ENCODE results near the gene SH3BP4.

The SH3BP4 gene

DNA sequence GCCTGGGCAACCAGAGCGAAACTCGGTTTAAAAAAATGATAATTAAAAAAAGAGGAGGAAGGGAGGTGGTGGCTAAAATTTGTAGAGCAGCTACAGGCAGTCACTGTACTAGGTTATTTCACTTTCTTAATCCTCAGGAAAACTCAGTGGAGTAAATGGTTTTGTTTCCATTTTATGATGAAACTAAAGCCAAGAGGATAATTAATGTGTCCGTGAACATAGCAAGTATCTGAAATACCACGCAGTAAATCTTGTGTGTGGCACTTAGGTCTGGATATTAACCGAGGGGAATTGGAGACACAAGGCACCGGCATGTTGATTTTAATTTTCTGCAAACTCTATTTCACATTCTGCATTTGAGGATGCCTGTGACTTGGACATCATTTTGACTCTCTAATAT lies 14.5 kb downstream of the SH3BP4 start:
- TF ChIP-seq, protein P1, sequence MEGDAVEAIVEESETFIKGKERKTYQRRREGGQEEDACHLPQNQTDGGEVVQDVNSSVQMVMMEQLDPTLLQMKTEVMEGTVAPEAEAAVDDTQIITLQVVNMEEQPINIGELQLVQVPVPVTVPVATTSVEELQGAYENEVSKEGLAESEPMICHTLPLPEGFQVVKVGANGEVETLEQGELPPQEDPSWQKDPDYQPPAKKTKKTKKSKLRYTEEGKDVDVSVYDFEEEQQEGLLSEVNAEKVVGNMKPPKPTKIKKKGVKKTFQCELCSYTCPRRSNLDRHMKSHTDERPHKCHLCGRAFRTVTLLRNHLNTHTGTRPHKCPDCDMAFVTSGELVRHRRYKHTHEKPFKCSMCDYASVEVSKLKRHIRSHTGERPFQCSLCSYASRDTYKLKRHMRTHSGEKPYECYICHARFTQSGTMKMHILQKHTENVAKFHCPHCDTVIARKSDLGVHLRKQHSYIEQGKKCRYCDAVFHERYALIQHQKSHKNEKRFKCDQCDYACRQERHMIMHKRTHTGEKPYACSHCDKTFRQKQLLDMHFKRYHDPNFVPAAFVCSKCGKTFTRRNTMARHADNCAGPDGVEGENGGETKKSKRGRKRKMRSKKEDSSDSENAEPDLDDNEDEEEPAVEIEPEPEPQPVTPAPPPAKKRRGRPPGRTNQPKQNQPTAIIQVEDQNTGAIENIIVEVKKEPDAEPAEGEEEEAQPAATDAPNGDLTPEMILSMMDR (IDR thresholded peaks at IDR 0.05; ENCODE audit: low read depth, low read length, missing control alignments): no peak
- DNase-seq (ENCODE audit: low read depth): no peak
- no peak overlapping the region for H3K4me3 ChIP-seq (ENCODE audit: low read depth, low read length)

DNA sequence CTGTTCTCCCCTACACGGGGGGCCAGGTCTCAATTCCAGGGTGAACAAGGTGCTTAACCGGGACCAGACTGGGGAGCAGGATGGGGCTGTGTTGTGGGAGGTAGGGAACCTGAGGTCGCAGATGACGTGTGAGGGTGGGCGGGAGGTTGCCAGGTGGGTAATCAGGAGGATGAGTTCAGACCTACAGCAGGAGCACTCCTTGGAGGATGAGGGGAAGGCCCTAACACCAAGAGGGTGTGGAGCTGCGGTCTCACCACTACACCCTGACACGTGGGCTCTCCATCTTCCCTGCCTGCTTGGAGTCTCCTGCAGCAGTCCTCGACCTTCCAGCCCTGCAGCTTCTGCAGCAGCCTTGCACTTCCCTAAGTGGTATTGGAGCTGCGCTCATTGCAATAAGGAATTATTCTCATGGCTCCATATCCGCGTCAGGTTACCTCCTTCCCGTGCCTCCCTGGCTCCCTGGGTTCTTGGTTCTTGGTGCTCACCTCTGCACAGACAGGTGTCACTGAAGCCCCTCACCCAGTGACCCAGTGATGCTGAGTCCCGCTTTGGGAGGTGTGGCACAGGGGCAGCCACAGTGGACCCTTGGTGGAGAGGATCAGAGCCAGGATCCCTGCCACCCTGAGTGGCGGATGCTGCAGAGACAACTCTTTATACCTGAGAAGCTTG lies 15.5 kb downstream of the SH3BP4 start:
- no peak for DNase-seq (ENCODE audit: low read depth)
- no peak overlapping the region for H3K4me3 ChIP-seq (ENCODE audit: low read depth, low read length)
- TF ChIP-seq, protein P1 (IDR thresholded peaks at IDR 0.05; ENCODE audit: low read depth, low read length, missing control alignments): no peak

DNA sequence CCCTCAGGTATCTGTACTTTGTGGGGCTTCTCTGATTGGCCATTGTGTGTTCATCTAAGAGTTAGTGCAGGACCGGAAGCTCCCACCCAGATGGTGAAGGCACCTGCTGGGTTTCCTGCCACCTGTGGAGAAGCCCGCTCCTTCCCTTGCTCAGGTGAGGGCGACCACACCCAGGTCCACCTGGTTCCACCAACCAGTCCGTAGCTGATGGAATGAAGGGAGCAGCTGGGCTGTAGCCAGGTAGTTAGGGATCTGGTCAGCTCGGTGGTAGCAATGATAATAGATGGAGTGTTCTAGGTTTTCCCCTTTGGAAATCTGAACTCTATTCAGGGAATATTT lies 16.0 kb downstream of the SH3BP4 start:
- no peak overlapping the region for H3K4me3 ChIP-seq (ENCODE audit: low read depth, low read length)
- TF ChIP-seq, protein P1 (IDR thresholded peaks at IDR 0.05; ENCODE audit: low read depth, low read length, missing control alignments): no peak
- DNase-seq (ENCODE audit: low read depth): no peak

DNA sequence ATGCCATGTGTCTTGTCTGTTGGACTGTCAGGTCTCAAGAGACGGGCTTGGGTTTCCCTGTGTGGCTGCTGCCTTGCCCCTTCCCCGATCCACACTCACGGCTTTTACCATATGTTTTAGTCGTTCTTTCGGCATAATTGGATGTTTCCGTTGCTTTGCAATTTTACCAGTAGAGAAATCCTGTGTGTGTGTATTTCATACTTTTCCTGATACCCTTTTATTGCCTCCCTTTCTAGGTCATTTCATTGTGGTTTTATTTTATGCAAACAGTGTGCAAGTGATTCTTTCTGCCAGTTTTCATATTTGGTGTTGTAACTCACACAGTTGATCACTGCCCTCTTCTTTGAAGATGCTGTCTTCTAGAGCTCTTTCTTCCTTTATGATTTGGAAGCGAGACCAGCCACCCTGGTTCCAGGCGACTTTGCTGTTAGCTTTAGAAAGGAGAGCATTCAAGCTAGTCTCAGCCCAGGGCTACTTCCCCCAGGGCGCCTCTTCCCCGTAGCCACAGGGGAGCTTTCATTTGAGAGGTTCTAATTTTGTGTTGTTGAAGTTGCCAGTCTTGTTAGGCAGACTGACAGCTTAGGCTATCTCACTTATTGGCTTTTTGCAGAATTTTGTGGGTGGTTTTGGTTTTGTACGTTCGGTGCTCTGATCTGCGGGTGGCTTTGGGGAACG lies 17.0 kb downstream of the SH3BP4 start:
- TF ChIP-seq, protein P1 (IDR thresholded peaks at IDR 0.05; ENCODE audit: low read depth, low read length, missing control alignments): no peak
- no peak overlapping the region for H3K4me3 ChIP-seq (ENCODE audit: low read depth, low read length)
- no peak for DNase-seq (ENCODE audit: low read depth)

DNA sequence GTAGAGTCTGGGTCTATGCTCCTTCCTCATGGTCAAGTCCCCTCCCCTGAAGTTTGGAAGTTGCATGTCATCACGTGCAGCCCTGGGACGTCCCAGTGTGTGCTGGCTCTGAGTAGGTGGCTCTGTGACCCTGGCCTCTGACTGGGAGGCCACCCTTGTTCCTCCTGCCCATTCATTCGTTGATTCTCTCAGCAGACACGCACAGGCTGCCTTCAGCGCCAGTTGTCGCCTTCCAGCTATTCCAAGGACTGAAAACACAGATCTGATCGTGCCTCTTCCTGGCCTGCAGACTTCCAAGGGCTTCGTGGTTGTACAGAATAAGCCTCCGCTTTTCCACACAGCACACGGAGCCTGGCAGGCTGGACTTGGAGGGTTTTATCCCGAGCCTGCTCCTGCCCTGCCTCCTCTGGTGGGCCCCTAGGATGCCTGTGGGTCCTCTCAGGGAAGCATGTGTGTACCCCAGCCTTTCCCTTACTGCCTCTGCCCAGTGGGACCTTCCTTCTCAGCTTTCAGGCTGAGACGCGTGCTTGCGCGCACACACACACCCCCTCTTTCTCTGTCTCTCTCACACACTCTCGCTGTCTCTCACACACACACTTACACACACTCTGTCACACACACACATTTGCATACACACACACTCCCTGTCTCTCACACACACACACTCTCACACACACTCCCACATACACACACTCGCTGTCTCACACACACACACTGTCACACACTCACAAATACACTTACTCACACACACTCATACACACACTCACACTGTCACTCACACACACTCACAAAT lies 17.7 kb downstream of the SH3BP4 start:
- DNase-seq (ENCODE audit: low read depth): no peak
- no peak overlapping the region for H3K4me3 ChIP-seq (ENCODE audit: low read depth, low read length)
- TF ChIP-seq, protein P1 (IDR thresholded peaks at IDR 0.05; ENCODE audit: low read depth, low read length, missing control alignments): no peak

DNA sequence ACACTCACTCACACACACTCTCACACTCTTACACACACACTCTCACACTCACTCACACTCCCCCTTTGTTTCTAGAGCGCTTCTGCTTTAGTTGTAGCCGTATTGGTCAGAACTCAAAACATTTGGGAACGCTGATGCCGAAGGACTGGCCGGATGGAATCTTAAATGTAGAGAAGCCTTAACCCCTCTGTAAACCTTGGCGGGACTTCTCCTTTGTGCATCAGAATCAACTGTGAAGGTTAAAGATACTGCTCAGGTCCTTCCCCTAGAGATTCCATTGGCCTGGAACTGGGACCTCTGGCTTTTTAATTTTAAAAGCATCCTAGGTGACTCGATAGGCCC lies 18.3 kb downstream of the SH3BP4 start:
- no peak overlapping the region for H3K4me3 ChIP-seq (ENCODE audit: low read depth, low read length)
- TF ChIP-seq, protein P1 (IDR thresholded peaks at IDR 0.05; ENCODE audit: low read depth, low read length, missing control alignments): no peak
- DNase-seq (ENCODE audit: low read depth): no peak

Data from GM12864 (cell line).